Measurements from ENCODE around the gene SPATS2L. TPM values are rescaled to one million over a fixed set of nuclear protein-coding genes. Genes with fewer than 3 reads are reported as not detected.
A peak's percentile ranks its signal among the peaks of the same experiment; 100 is the strongest.

The SPATS2L gene
- total RNA-seq, 1 donor from 2014 or later = 42.9 TPM

- Mint-ChIP-seq H3K27ac (peak within 1 kb of the TSS; percentile 92), H3K27me3 (no peaks in the 10 kb centered on the region), H3K4me3 (peak within 1 kb of the TSS; percentile 94), H3K9me3 (no peaks in the 10 kb centered on the region), H3K4me1 (peaks cover 36% of the 10 kb centered on the region), H3K36me3 (ENCODE audit: low read depth) (peaks cover 2% of the 10 kb centered on the region)
- intact Hi-C loops (cut with micrococcal nuclease) = loop anchor here (1.0 to 5.0 kb wide), 9 partner anchors 16 to 1256 kb away; partner anchors contain the start of genes ALS2, C2orf69, CLK1 and KCTD18
- peak; percentile 99 for DNase-seq
Measured at GRCh38 chr2:200525882-200526651, 219.6 kb downstream of the SPATS2L start, which contains the start of gene SGO2. SGO2 (plus strand) TSS chr2:200526207; CDS start chr2:200532976, 6,769 bp downstream.

GRCh38 chr2:200528228-200528627, 221.7 kb downstream of the SPATS2L start:
- Mint-ChIP-seq H3K4me3 (peak overlapping the region; percentile 94), H3K27ac (no peak overlapping the region), H3K36me3 (ENCODE audit: low read depth) (peaks cover 5% of the 10 kb centered on the region), H3K4me1 (peaks cover 34% of the 10 kb centered on the region), H3K27me3 (no peaks in the 10 kb centered on the region), H3K9me3 (no peaks in the 10 kb centered on the region)
- no peak for DNase-seq
- intact Hi-C loops (cut with micrococcal nuclease) = loop anchor here (5.0 kb wide), 6 partner anchors 49 to 1254 kb away; partner anchors contain the start of genes ALS2, CLK1 and SPATS2L

Other genes with a start within 250 kb of the SPATS2L start
- 13.3 and 14.2 TPM in 2 replicates for gene KCTD18, start 203.4 kb downstream of the SPATS2L start, total RNA-seq
- 25.7 and 27.2 TPM in 2 replicates for gene SGO2, start 219.5 kb downstream of the SPATS2L start, total RNA-seq